ELR (cell line): ENCODE data around the gene ELL3.

Experiments
- DNase-seq: peaks from one replicate; pipeline ENCODE4 v3.0.0-alpha.2; 2015; ENCODE audit warnings: low read depth

The ELL3 gene

GRCh38 chr15:43723151-43723550 is 53.6 kb downstream of the ELL3 start:
- no peak for DNase-seq
